BJ (cell line): ENCODE results near the gene SENP8. TPM values are rescaled to one million over a fixed set of nuclear protein-coding genes. Genes with fewer than 3 reads are reported as not detected.

Experiments
- CTCF ChIA-PET: fragments of 350-600 bp; formaldehyde crosslinking; extraction: SDS; loops from one replicate; lab custom pipeline; 2021; ENCODE audit warnings: antibody characterized with exemption, inconsistent platforms; lab: Yijun Ruan, JAX
- POLR2A ChIA-PET: fragments of 300-600 bp; sonication (Branson Sonifier 250); formaldehyde crosslinking; extraction: SDS; loops from one replicate; lab custom pipeline; 2021; ENCODE audit warnings: antibody characterized with exemption; lab: Charles Lee
- DNase-seq: peaks from one replicate; pipeline ENCODE4 v3.0.0-alpha.2; 2011; ENCODE audit warnings: low read depth
- H3K27me3 ChIP-seq: 2 replicates; pipeline ENCODE4 v1.6.0; 2011; ENCODE audit warnings: low read length; ENCODE audit not compliant: control insufficient read depth, insufficient read depth
- H3K36me3 ChIP-seq: 2 replicates; pipeline ENCODE4 v1.5.1; 2011; ENCODE audit warnings: low read length; ENCODE audit not compliant: control insufficient read depth, insufficient read depth
- H3K4me3 ChIP-seq: 2 replicates; pipeline ENCODE4 v1.5.1; 2011; ENCODE audit warnings: low read depth, mild to moderate bottlenecking, control low read depth, low read length
- CTCF ChIP-seq: IDR thresholded peaks from 2 replicates; pipeline ENCODE4 v1.5.1; 2011; ENCODE audit warnings: low read depth, mild to moderate bottlenecking, control low read depth, inconsistent platforms, low read length, moderate library complexity; ENCODE audit not compliant: insufficient read depth
- polyA plus RNA-seq: library from polyadenylated mRNA; depleted of rRNA; stranded (reverse); fragments of >200 nt; gene quantifications from 2 replicates; pipeline ENCODE4 v1.2.3, GENCODE V29; 2011

The SENP8 gene
- polyA plus RNA-seq, 1 experiment: 3.1 TPM

GRCh38 chr15:72154316-72154715, 36.1 kb downstream of the SENP8 start:
- no peak for DNase-seq
- H3K4me3 ChIP-seq: no peak overlapping the region
- ChIA-PET POLR2A (no interaction called here), CTCF (interaction anchor here (0.8 to 2.0 kb wide), 3 partner anchors 8 to 381 kb away, joined by 3 to 6 read pairs (median 4); no protein-coding TSS in a partner anchor)
- no peak for TF ChIP-seq CTCF
- H3K27me3 ChIP-seq: no peaks in the 10 kb centered on the region
- H3K36me3 ChIP-seq: no peaks in the 10 kb centered on the region

- no peak for TF ChIP-seq CTCF
- no peak for DNase-seq
- Histone ChIP-seq H3K36me3 (no peaks in the 10 kb centered on the region), H3K27me3 (no peaks in the 10 kb centered on the region), H3K4me3 (peak overlapping the region; percentile 25)
- ChIA-PET POLR2A (no interaction called here), CTCF (interaction anchor here (0.7 to 2.2 kb wide), 11 partner anchors 8 to 412 kb away, joined by 3 to 18 read pairs (median 7); no protein-coding TSS in a partner anchor)
Observed at GRCh38 chr15:72155003-72155621, 36.9 kb downstream of the SENP8 start.

GRCh38 chr15:72155635-72156616, 37.7 kb downstream of the SENP8 start:
- peak; percentile 29 for DNase-seq
- Histone ChIP-seq H3K27me3 (no peaks in the 10 kb centered on the region), H3K4me3 (peak overlapping the region; percentile 25), H3K36me3 (no peaks in the 10 kb centered on the region)
- peak; percentile 84 for TF ChIP-seq CTCF
- ChIA-PET POLR2A (interaction anchor here (0.5 to 0.9 kb wide), 3 partner anchors 13 to 412 kb away, joined by 3 to 10 read pairs (median 8); no protein-coding TSS in a partner anchor), CTCF (interaction anchor here (0.6 to 2.2 kb wide), 35 partner anchors 9 to 712 kb away, joined by 3 to 18 read pairs (median 4); no protein-coding TSS in a partner anchor)

GRCh38 chr15:72156928-72157327, 38.7 kb downstream of the SENP8 start:
- H3K4me3 ChIP-seq: no peak overlapping the region
- TF ChIP-seq CTCF: no peak
- POLR2A ChIA-PET: no interaction called here
- no peaks in the 10 kb centered on the region for H3K36me3 ChIP-seq
- no peaks in the 10 kb centered on the region for H3K27me3 ChIP-seq
- no peak for DNase-seq
- CTCF ChIA-PET: interaction anchor here (0.5 to 2.2 kb wide), 25 partner anchors 8 to 713 kb away, joined by 3 to 18 read pairs (median 4); no protein-coding TSS in a partner anchor
